IPS-20b (cell line): Measurements from ENCODE around the gene LCTL.
"Not testable (repeated sequence)": the region's sequence is repeated elsewhere in the genome, so short reads cannot be mapped to it uniquely, and the experiment has no call there.

Source experiments
- H3K27ac ChIP-seq: one replicate; pipeline ENCODE4 v1.5.1; 2013; ENCODE audit warnings: low read length
- H3K27me3 ChIP-seq: 2 replicates; pipeline ENCODE4 v1.6.1; 2013; ENCODE audit warnings: mild to moderate bottlenecking, low read length, inconsistent platforms; ENCODE audit not compliant: insufficient read depth
- H3K36me3 ChIP-seq: 2 replicates; pipeline ENCODE4 v1.6.1; 2013; ENCODE audit warnings: low read depth, mild to moderate bottlenecking, inconsistent platforms, low read length, moderate library complexity; ENCODE audit not compliant: insufficient read depth
- H3K4me1 ChIP-seq: 2 replicates; pipeline ENCODE4 v1.6.1; 2013; ENCODE audit warnings: mild to moderate bottlenecking, control low read depth, inconsistent platforms, low read length, moderate library complexity; ENCODE audit not compliant: insufficient read depth
- H3K4me3 ChIP-seq: 2 replicates; pipeline ENCODE4 v1.5.1; 2013; ENCODE audit warnings: mild to moderate bottlenecking, low read length, inconsistent platforms
- H3K9ac ChIP-seq: 2 replicates; pipeline ENCODE4 v1.6.1; 2013; ENCODE audit warnings: low read depth, mild to moderate bottlenecking, inconsistent platforms, low read length, moderate library complexity
- H3K9me3 ChIP-seq: 2 replicates; pipeline ENCODE4 v1.6.1; 2013; ENCODE audit warnings: mild to moderate bottlenecking, low read depth, low read length, inconsistent platforms; ENCODE audit not compliant: insufficient read depth

The LCTL gene

DNA sequence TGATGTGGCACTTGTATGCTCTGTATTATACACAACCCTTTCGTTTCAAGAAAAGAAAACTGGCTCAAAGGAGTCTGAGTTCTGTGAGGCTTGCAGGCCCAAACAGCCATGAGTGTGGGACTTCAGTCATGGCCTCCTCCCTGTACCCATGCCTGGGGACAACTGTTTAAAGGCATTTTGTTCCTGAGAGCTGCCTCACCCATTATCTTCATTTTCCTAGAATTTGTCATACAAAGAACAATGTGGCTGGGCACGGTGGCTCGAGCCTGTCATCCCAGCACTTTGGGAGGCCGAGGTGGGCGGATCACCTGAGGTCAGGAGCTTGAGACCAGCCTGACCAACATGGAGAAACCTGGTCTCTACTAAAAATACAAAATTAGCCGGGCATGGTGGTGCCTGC, 23.6 kb upstream of the LCTL start:
- not testable (repeated sequence) for H3K9ac ChIP-seq, H3K4me3 ChIP-seq, H3K9me3 ChIP-seq, H3K36me3 ChIP-seq, H3K27ac ChIP-seq, H3K4me1 ChIP-seq, H3K27me3 ChIP-seq

DNA sequence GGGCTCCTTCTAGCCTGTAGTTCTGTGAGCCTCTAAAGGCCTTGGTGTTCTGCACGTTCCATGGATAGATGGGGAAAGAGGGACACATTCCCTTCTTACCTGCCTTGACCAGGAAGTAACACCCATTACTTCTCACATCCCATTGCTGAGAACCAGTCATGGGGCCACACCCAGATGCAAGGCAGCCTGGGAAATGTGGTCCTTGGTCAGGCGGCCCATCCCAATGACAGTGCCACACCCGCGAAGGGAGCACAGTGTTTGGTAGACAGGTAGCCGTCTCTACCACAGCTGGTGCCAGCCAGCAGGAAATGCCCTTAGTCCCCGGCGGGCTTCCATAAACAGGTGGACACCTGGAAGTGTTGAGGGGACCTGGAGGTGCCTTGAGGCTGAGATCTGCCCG, 23.2 kb upstream of the LCTL start:
- no peak overlapping the region for H3K9ac ChIP-seq
- no peaks in the 10 kb centered on the region for H3K9me3 ChIP-seq
- no peak overlapping the region for H3K27ac ChIP-seq
- no peaks in the 10 kb centered on the region for H3K36me3 ChIP-seq
- peaks cover 3% of the 10 kb centered on the region; the same call in 1 of the 2 replicates for H3K4me1 ChIP-seq
- H3K4me3 ChIP-seq: peak overlapping the region; percentile 43; the same call in 1 of the 2 replicates
- H3K27me3 ChIP-seq: no peaks in the 10 kb centered on the region

DNA sequence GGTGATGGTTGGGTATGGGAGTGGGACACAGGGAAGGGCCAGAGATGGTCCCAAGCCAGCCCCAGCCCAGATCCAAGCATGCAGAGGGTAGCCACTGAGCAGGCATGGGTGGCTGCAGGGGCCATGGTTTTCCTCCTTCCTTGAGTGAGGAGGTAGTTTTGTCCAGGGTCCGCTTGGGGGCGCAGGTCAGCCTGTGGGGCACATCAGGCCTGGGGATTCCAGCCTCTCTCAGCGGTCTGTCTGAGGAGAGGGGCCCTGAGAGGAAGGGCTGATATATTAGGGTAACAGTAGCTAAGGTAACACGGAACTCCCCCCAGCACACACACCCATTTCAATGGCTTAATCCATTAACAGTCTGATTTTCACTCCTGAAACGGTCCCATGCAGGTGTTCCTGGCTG, 22.7 kb upstream of the LCTL start:
- peak overlapping the region; percentile 43; the same call in 1 of the 2 replicates for H3K4me3 ChIP-seq
- peaks cover 3% of the 10 kb centered on the region; the same call in 1 of the 2 replicates for H3K4me1 ChIP-seq
- H3K27ac ChIP-seq: no peak overlapping the region
- H3K36me3 ChIP-seq: no peaks in the 10 kb centered on the region
- H3K27me3 ChIP-seq: no peaks in the 10 kb centered on the region
- no peaks in the 10 kb centered on the region for H3K9me3 ChIP-seq
- H3K9ac ChIP-seq: no peak overlapping the region

DNA sequence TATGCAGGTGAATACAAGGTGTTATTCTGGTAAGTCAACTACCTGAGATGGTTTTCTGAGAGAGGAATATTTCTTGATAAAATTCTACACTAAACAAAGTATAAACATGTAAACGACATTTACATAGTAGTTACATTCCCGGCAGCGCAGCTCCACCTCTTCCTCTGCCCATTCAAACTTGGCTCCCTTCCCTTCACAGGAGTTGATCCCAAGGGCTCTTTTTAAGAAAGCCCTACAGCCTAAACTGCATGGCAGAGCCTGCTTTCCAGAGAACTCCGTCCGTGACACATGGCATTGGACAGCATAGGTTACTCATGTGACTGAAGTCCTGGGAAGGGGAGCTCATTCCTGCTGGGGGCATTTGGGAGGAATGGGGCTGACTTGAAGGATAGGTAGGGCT, 22.0 kb upstream of the LCTL start:
- H3K27ac ChIP-seq: no peak overlapping the region
- H3K4me3 ChIP-seq: no peak overlapping the region
- peaks cover 3% of the 10 kb centered on the region; the same call in 1 of the 2 replicates for H3K4me1 ChIP-seq
- H3K9me3 ChIP-seq: no peaks in the 10 kb centered on the region
- H3K9ac ChIP-seq: no peak overlapping the region
- H3K27me3 ChIP-seq: no peaks in the 10 kb centered on the region
- H3K36me3 ChIP-seq: no peaks in the 10 kb centered on the region

DNA sequence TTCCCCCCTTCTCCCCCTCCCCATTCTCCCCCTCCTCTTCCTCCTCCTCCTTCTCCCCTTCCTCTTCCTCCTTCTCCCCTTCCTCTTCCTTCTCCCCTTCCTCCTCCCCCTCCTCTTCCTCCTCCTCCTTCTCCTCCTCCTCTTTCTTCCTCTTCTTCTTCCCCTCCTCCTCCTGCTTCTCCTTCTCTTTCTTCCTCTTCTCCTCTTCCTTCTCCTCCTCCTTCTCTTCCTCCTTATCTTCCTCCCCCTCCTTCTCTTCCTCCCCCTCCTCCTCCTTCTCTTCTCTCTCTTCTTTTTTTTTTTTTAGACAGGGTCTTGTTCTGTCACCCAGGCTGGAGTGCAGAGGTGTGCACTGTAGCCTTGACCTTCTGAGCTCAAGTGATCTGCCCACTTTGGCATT, 21.2 kb upstream of the LCTL start:
- Histone ChIP-seq H3K4me1 (peaks cover 3% of the 10 kb centered on the region; the same call in 1 of the 2 replicates), H3K4me3 (no peak overlapping the region), H3K27ac (no peak overlapping the region), H3K36me3 (no peaks in the 10 kb centered on the region), H3K27me3 (no peaks in the 10 kb centered on the region), H3K9me3 (no peaks in the 10 kb centered on the region), H3K9ac (no peak overlapping the region)

DNA sequence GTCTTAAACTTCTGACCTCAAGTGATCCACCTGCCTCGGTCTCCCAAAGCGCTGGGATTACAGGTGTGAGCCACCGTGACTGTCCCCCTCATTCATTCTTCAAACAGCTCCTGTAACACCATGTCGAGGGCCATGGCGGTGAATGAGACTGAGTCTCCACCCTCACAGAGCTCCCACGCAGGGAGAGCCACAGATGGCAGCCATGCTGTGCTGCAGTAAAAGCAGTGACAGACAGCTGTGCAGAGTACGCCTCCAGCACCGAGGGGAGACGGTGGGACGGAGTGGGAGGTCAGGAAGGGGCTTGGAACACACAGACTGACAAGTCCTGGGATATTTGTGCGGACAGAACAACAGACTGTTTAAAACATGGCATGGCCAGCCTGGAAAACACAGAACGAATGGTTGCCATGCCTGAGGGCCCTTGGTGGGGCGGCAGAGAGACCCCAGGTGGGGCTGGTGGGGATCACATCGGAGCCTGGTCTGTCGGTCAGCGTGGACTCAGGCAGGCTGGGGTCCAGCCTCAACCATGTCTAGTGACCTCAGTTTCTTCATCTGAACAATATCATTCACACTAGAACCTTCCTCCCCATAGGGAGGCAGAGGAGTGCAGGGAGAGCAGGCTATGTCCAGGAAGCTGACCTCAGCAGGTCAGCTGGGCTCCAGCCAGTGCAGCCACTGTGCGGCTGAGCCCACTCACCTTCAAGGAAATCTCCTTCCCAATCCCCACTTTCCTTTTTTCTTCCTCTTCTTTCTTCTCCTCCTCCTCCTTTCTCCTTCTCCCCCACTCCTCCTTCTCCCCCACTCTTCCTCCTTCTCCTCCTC, 20.6 kb upstream of the LCTL start:
- no peaks in the 10 kb centered on the region for H3K27me3 ChIP-seq
- no peaks in the 10 kb centered on the region for H3K9me3 ChIP-seq
- no peak overlapping the region for H3K27ac ChIP-seq
- H3K4me1 ChIP-seq: peaks cover 3% of the 10 kb centered on the region; the same call in 1 of the 2 replicates
- no peak overlapping the region for H3K9ac ChIP-seq
- no peak overlapping the region for H3K4me3 ChIP-seq
- H3K36me3 ChIP-seq: no peaks in the 10 kb centered on the region

DNA sequence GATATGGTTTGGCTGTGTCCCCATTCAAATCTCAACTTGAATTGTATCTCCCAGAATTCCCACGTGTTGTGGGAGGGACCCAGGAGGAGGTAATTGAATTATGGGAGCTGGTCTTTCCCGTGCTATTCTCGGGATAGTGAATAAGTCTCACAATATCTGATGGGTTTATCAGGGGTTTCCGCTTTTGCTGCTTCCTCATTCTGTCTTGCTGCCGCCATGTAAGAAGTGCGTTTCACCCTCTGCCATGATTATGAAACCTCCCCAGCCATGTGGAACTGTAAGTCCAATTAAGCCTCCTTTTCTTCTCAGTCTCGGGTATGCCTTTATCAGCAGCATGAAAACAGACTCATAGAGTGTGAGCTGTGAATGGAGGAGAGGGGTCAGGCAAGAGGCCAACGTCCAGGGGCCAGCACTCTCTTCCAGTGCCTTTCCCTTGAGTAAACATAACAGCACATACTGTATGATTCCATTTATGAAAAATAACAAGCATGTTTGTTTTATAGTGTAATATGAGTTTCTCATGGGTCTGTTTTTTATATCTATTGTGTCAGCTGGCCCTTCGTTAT, 16.3 kb upstream of the LCTL start:
- no peak overlapping the region for H3K27ac ChIP-seq
- H3K36me3 ChIP-seq: no peaks in the 10 kb centered on the region
- no peak overlapping the region for H3K4me3 ChIP-seq
- H3K9ac ChIP-seq: no peak overlapping the region
- peaks cover 3% of the 10 kb centered on the region; the same call in 1 of the 2 replicates for H3K4me1 ChIP-seq
- H3K27me3 ChIP-seq: no peaks in the 10 kb centered on the region
- H3K9me3 ChIP-seq: no peaks in the 10 kb centered on the region

DNA sequence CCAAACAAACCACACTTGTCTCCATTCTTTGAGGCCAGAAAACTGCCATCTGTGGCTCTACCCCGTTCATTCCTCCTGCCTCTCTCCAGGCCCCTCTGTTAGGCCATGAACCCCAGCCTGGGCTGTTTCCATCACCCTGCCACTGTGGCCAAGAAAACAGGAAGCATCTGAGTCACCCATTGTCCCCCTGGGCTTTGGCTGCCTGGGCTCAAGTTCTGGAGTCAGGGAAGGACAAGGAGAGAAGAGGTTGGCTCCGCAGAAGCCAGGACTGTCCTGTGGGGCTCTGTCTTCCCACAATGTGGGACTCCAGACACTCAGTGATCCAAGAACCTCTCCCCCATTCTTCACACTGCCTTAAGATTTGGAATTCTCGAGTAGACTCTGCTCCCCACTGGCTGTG, 14.8 kb upstream of the LCTL start:
- Histone ChIP-seq H3K27me3 (no peaks in the 10 kb centered on the region), H3K4me3 (no peak overlapping the region), H3K36me3 (no peaks in the 10 kb centered on the region), H3K9me3 (no peaks in the 10 kb centered on the region), H3K27ac (no peak overlapping the region), H3K9ac (no peak overlapping the region), H3K4me1 (no peaks in the 10 kb centered on the region)

DNA sequence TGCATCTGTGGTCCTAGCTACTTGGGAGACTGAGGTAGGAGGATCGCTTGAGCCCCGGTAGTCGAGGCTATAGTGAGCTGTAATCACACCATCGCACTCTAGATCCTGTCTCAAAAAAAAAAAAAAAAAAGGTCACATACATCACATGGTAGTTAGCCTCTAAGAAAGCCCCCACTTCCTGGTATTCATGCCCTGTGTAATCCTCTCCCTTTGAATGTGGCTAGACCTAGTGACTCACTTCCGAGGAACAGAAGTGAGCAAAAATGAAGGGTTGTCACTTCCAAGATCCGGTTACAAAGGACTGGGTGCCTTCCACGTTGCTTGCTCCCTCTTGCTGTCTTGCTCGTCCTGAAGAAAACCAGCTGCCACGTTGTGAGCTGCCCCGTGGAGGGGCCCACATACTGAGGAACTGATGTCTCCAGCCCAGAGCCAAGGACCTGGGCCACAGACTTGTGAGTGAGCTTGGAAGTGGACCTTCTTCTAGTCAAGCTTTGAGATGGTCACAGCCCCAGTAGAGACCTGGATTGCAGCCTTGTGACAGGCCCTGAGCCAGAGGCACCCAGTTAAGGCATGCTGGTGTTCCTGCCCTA, 12.6 kb upstream of the LCTL start:
- no peak overlapping the region for H3K9ac ChIP-seq
- H3K36me3 ChIP-seq: no peaks in the 10 kb centered on the region
- H3K9me3 ChIP-seq: no peaks in the 10 kb centered on the region
- H3K4me3 ChIP-seq: no peak overlapping the region
- H3K4me1 ChIP-seq: no peaks in the 10 kb centered on the region
- no peak overlapping the region for H3K27ac ChIP-seq
- H3K27me3 ChIP-seq: no peaks in the 10 kb centered on the region

DNA sequence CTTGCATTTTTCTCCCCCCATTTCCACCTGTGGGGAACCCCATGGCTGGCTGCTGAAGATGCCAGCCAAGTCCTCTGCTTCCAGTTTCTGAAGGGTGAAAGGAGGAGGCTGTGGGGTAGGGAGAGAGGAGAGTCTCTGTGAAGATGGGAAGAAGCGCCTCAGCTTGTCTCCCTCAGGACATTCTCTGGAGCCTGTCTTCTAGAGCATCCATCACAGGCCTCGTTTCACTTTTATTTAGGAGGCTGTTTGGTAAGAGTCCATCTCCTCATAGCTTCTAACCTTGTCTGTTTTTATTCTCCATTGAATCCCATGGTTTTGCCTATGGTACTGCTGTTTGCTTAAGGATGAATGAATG, 8.8 kb upstream of the LCTL start:
- H3K9ac ChIP-seq: no peak overlapping the region
- H3K4me3 ChIP-seq: no peak overlapping the region
- H3K4me1 ChIP-seq: no peaks in the 10 kb centered on the region
- no peaks in the 10 kb centered on the region for H3K36me3 ChIP-seq
- H3K27ac ChIP-seq: no peak overlapping the region
- no peaks in the 10 kb centered on the region for H3K27me3 ChIP-seq
- H3K9me3 ChIP-seq: no peaks in the 10 kb centered on the region

DNA sequence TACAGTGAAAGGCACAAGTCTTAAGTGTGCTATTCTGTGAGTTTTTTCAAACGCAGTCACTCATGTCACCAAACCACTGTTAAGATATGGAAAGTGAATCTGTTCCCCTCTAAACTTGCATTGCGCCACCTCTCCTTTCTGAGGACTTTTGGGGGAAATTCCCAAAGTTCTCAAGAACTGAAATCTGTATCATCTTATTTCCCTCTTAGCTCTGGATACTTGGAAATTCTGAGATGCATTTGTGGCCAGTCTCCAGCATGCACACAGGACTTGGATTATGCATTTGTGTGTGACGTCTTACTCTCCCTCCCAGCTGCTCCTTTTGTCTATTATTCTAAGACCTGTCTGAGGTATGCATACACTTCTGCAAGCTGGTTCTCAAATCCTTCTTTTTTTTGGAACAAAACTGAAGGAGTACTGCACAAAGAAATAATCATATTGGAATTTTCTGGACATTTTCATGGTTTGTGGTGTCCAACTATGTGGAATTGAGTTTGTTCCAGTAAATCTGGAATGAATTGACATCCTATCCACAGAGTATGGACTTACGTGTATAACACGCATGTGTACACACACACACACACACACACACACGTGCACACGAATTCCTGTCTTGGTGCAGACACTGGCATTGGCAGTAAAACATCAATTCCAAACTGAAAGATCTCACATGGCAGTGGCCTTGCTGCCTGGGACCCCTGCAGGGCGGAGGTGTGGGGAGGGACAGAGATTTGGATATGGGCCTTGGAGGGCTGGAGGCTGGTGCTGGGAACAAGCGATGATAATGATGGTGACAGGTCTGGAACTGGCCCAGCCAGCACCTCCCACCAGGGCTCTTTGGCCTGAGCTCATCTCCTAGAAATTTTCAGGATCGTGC, 8.2 kb upstream of the LCTL start:
- H3K9me3 ChIP-seq: no peaks in the 10 kb centered on the region
- H3K27me3 ChIP-seq: no peaks in the 10 kb centered on the region
- no peak overlapping the region for H3K9ac ChIP-seq
- no peak overlapping the region for H3K4me3 ChIP-seq
- H3K36me3 ChIP-seq: no peaks in the 10 kb centered on the region
- H3K27ac ChIP-seq: no peak overlapping the region
- no peaks in the 10 kb centered on the region for H3K4me1 ChIP-seq
